ENCODE data around the gene ST6GALNAC2.
"Not testable (repeated sequence)": the region's sequence is repeated elsewhere in the genome, so short reads cannot be mapped to it uniquely, and the experiment has no call there.

Gene ST6GALNAC2

DNA sequence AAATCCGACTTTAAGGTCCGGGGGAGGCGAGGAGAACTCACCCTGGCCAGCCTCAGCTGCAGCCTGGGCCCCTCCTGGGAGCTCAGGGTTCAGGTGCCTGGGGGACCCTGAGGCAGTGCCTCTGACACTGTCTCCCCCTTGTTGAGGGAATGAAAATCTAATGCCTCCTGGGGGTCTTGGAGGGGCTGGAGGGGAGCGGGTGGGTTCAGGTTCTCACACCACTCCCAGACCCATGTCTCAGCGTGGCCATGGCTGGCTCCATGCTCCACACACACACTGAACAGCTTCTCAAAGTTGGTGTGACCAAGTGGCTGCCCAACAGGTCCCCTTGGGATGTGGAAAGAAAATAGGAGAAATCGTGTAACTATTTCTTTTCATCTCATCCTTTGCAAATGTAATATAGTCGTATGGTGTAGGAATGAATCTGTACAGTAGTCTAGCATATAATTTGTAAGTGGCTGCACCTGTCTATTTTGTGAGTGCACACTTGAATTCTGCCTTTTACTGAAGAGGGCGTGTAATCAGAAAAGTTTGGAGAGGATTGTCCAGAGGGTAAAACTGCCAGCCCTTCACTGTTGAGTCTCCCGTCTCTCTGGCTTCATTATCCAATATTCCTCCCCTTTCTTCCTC, 46.6 kb downstream of the ST6GALNAC2 start:
- no peak for DNase-seq

DNA sequence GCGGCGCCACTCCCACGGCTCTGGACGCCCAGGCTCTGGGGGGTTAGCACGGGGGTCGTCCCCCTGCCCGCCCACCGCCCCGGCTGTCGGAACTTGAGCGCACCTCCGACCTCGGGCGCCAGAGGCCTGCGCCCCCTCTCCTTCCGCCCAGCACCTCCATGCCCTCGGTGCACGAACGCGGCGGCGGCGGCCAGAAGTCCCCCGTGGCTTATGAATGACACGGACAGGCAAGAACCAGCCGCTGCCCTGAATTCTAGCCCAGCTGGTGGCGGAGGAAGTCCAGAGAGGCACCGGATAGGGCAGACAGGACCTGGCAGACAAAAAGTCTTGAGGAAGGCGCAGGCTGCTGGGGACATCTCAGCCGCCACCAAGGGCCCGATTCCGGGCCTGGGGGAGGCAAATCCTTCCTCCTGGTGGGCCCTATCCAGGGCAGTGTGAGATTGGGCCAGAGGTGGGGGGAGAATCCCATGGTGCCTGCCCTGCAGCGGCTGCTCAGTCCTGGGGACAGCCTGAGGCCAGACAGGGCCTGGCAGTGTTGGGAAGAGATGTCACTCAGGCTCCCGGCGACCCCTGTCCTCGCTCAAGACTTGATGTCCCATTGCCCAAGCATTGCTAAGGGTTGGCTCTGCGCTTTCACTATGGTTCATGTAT, 47.3 kb downstream of the ST6GALNAC2 start:
- no peak for DNase-seq

DNA sequence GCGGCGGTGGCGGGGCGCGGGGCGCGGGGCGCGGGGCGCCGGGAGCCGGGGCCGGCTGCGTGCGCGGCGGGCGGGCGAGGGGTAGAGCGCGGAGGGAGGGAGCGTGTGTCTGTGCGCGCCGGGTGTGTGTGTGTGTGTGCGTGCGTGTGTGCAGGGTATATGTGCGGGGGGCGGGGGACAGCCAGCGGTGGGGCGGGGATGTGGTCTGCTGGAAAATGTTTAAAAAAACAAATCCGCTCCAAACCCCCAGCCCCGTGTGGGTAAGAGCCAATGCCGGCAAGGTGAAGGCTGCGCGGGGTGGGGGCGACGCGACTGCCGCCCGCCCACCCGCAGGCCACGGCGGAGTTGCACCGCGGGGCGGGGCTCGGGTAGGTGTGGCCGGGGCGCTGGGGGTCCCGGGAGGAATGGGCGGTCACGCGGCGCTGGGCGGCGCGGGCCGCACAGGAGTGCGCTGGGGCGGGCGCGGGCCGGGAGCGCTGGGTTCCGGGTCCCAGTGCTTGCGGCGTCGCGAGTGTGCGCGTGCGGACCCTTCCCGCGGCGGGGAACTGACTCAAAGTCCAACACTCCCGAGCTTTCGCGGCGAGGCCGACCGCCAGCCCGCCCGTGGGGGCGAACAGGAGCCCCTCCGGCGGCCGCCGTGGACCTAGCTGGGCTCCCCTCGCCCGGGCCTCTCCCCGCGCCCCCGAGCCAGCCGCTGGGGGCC, 47.9 kb downstream of the ST6GALNAC2 start, which contains the start of gene CYGB:
TSS of gene CYGB (minus strand) at position 132 of the 703 bp plus-strand sequence. CDS start 167 bp downstream, outside the sequence.
- no peak for DNase-seq

DNA sequence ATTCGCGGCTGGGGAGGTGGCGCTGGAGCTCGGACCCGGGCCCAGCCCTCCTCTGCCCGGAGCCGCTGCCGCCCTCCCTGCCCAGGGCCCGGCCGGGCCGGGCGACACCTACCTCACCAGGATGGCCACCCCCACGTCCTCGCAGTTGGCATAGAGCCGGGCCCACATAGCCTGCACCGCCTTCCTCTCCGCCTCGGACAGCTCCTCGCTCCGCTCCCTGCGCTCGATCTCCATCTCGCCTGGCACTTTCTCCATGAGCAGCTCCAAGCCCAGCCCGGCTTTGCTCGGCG, 48.4 kb downstream of the ST6GALNAC2 start:
- no peak for DNase-seq

DNA sequence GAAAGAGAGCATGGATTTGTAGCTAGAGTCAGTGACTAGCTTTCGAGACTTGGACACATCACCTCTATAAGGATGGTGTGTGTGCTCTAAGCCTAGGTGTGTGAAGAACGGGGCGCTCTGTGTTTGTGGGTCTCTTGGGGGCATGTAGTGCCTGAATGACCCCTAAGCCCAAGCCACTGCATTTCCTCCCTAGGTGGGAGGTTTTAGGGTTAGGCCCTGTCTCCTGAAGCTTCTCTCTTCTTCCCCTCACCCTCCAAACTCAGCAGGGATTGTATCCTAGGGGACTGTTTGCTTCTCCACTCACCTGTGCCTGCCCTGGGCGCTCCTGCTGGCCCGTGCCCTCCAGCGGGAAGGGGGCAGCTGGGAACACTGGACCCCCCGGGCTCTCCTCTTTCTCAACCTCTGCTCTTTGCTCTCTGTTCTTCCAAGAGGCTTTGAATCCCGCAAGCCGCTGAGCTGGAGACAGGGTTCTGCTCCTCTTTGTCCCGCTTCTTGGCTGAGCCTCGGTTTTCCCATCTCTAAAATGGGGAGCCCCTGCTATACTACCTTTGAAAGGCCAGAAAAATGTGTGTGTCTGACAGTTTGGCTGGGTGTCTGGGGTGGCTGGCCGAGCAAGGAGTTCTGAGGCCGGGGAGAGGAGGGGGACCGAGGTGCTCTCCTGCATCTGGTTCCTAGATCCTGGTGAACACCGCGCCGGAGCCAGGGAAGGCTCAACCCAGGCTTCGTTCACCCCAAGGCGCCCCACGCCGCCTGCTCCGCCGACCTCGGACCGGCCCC, 49.0 kb downstream of the ST6GALNAC2 start:
- DNase-seq, result no peak

DNA sequence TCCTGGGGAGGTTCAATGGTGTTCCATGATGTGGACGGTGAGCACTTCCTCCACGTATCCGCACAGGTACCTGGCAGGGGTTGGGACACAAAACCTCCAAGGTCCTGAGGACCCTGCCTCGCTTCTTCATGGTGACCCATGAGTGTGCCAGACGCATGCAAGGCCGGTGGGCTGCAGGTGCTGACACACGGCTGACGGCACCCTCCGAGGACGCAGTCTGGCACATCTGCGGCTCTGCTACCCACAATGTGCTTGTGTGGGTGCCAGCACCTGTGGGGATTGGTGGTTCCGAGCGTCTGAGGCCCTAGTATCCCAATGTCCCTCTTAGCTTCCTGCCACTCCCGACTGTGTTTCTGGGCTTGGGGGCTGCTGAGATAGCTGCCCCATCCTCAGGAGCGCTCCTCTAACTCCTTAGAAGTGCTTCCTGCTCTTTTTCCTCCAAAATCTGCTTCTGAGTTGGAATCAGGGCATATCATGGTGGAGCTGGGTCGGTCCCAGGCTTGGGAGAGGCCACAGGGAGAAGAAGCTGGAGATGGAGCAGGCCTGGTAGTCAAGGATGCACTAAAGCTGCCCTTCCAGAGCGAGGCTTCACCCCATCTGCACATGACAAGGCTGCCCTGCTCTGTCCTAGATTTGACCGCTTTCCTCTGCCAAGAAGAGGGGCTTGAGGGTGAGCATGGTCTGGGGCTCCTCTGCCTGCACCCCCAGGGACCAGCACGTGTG, 49.7 kb downstream of the ST6GALNAC2 start:
- no peak for DNase-seq

DNA sequence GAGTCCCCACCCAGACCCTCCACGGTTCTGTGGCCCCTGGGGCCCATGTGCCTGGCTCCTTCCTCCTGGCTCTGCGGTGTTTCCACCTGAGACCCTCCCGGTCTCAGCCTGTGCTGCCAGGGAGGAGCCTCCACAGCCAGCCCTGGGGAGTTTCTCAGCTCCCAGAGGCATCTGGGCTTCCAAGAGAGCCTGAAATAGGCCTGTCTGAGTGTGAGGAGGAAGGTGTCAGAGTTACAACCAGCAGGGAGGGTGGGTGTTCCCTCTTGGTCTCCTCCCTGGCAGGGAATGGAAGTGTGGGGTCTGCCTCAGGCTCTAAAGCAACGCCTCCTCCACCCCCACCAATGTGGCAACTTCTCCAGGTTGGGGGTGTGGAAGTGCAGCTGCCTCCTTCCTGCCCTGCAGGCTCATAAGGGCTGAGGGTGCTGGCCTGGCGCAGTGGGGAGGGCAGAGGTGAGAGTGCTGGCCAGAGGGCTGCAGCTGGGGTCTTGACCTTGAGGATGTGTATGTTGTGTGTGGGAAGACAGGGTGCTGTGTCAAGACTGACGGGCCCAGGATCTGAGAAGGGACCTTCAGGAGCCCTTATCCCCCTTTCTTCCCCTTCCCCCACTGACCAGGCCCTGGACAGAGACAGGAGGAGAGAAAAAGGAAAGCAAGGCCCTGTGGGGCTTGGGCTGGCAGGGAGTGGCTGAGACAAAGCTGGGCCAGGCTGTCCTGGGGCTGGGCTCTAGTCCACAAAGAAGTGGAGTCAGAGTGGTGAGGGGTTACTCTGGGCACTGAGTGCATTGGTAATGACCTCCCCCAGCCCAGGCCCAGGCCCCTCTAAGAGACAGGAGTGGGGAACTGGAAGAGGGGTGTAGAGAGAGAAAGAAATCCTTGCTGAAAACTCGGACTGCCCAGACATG, 50.6 kb downstream of the ST6GALNAC2 start:
- no peak for DNase-seq

DNA sequence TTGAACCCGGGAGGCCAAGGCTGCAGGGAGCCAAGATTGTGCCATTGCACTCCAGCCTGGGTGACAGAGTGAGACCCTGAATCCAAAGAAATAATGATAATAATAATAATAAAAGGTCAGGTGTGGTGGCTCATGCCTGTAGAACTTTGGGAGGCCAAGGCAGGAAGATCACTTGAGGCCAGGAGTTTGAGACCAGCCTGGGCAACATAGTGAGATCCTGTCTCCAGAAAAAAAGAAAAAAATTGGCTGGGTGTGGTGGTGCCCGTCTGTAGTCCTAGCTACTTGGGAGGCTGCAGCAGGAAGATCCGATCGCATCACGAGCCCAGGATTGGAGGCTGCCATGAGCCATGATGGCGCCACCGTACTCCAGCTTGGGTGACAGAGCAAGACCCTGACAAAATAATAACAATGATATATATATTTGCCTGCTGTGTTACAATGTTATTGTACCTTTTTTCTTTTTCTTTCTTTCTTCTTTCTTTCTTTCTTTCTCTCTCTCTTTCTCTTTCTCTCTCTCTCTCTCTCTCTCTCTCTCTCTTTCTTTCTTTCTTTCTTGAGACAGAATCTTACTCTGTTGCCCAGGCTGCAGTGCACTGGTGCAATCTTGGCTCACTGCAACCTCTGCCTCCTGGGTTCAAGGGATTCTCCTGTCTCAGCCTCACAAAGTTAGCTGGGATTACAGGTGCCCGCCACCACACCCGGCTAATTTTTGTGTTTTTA, 51.9 kb downstream of the ST6GALNAC2 start:
- not testable (repeated sequence) for DNase-seq

DNA sequence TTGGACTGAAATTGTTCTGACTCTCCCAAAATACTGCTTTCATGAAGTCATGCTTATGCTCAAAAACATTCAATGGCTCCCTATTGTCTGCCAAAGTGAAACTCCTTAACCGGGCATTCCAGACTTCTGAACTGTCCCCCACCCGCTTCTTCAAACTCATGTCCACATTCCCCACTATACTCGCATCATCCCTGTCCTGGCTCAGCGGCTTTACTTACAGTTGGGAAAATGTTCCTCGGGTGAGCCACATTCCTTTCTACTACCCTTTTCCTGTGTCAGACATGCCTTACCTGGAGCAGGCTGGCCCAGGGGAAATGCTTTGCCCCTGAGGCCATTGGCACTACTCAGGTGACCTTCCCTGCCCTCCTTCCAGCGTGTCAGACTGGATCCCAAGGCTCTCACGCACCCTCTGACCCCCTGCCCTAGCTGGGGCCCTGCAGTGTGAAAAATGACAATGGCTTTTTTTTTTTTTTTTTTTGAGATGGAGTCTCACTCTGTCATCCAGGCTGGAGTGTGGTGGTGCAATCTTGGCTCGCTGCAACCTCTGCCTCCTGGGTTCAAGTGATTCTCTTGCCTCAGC, 53.5 kb downstream of the ST6GALNAC2 start:
- no peak for DNase-seq

DNA sequence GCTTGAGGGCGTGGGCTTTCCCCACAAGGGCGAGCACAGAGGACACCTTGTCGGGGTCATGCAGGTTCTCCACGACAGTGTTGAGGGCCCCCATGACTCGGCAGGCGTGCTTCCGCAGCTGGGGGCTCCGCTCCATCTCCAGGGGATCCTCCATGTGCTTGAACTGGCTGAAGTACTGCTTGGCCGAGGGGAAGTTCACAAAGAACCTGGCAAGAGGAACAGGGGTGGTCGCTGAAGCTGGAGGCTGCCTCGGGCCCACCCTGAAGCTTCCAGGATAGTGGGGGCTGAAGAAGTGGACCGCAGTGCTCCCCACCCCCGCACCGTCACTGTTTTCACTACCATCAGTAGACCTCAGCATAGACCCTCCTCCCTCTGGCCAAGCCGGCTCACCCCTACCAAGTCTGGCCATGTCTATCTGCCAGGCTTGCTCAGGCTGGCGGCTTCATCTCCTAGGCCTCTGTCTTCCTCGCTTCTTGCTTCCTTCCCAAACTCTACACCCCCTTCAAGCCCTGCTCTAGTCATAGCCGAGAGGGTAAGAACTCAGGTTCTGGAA, 54.1 kb downstream of the ST6GALNAC2 start:
- DNase-seq, result no peak

DNA sequence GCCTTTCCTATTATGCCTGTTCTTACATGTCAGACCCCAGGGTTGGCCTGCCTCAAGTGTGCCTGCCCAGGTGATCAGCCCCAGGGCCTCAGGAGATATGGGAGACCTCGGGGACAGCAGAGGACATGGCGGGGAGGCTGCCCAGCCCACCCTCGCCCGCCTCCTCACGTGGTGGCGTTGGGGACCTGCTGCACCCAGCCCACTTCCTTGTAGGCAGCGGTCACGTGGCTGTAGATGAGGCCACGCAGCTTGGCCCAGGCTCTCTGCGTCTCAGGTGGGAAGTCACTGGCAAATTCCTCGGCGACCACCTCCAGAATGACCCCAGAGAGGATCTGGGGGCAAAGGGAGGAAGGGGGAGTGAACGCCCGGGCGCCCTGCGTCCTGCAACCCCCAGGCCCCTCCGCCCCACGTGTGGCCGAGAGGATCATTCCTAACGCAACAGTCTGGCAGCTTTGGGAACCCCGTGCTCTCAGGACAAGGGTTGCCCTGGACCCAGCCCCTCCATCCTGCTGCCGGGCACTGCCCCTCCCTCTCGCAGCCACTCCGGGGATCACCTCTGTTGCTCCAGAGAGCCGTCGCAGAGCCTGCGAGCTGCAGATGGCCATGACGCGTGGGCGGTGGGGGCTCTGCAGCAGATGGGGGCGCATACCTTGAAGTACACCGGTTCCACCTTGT, 54.7 kb downstream of the ST6GALNAC2 start:
- DNase-seq, result no peak

DNA sequence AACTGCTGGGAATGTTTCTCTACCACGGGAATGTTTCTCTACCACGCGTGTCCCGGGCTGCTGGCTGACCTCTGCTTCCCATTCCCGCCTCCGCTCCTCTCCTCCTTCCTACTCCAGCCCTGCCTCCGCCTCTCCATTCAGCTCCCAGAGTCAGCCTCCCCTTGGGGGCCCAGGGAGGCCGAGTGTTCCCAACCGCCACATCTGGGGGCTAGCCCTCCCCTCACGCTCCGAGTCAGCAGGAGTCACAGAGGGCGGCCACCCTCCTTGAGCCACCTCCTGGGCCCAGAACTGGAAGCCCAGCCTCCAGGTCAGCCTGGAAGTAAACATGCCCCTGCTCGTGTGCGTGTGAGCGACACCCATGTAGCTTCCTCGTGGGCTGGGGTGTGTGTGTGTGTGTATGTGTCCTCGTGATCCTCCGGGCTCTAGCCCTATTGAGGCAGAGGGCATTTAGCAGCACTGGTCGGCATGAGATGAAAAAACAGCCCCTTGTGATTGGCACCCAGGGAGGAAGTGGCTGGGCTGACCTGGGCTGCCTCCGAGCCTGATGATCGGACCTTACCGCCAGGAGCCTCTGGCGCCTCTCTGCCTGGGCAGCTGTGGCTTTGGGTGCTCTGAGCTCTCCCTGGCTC, 55.5 kb downstream of the ST6GALNAC2 start:
- no peak for DNase-seq

DNA sequence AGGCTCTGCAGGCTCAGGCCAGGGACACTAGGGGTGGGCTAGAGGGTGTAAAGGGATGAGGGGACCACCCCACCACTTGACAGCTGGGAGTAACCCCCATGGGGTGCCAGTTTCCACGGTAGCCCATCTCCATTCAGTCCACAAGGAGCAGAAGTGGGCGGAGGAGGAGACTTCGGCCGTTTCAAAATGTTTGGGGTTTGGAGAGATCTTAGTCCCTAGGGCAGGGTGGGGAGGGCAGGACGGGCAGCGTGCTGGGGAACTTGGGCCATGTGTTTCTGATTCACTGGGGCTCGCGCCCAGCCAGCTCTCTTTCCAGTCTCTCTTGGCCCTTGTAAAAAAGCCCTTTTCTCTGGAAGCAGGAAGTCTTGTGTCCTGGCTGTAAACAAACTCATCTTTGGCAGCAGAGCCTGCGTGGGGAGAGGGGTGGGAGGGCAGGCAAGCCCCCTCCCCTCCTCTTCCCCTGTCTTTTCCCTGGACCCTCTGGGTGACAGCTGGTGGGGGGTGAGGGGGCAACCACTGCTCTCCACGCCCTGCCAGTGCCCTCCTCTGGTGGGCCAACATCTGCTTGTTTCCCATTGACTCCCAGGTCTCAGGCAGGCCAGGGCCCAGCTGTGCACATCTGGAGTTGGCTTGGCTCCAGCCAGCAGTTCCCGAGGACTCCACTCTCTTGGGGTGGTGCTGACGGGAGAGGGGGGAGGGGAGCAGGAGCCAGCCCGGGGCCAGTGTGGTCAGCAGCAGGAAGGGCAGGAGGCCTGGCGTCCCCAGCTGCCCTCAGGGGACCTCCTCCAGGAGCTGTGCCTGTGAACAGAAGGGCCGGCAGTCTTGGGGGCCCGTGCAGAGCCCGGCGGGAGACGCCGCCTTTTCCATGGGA, 56.2 kb downstream of the ST6GALNAC2 start:
- no peak for DNase-seq

DNA sequence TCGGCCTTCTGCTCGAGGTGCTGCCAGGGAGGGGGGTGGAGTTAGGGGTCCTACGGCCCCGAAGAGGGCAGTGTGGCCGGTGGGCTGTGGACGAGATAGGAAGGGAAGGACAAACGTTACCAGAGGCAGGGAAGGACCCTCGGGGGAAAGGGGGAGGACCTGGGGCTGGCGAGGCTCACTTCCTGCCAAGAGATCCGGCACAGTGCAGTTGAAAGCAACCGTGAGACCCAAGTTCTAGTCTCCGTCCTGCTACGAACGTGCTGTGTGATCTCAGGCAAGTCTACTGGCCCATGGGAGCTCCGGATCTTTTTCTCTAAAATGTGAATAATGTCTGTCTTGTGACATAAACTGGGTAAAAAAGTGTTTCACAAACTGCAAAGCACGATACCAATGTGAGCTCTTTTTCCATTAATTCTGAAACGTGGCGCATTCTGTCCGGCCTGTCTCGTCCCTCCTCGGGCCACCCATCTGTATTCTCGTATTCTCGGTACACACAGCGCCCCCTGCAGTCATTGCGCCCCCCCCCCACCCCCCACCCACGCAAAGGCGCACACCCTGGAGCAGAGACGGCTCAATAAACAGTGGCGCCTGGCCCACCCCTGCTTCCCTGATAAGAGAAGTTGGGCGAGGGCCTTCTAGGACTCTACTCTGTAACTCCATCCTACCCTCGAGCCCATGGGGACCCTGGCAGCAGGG, 57.0 kb downstream of the ST6GALNAC2 start:
- DNase-seq, result no peak

DNA sequence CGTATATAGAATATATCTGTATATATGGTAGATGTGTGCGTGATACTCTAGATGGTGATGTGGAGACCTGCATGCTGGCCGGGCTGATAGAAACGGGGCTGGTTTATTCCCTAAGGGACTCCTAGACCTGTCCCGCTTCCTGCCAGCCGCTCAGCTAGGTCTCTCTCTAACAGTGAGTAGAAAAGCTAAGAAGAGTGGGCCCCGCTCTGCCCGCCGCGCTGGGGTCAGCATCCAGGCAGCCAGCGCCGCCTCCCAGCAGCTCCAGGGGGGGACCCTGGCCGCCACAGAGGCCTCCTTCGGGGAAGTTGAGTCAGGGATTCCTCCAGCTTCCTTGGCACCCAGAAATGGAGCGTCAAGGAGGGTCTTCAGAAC, 57.5 kb downstream of the ST6GALNAC2 start:
- no peak for DNase-seq

DNA sequence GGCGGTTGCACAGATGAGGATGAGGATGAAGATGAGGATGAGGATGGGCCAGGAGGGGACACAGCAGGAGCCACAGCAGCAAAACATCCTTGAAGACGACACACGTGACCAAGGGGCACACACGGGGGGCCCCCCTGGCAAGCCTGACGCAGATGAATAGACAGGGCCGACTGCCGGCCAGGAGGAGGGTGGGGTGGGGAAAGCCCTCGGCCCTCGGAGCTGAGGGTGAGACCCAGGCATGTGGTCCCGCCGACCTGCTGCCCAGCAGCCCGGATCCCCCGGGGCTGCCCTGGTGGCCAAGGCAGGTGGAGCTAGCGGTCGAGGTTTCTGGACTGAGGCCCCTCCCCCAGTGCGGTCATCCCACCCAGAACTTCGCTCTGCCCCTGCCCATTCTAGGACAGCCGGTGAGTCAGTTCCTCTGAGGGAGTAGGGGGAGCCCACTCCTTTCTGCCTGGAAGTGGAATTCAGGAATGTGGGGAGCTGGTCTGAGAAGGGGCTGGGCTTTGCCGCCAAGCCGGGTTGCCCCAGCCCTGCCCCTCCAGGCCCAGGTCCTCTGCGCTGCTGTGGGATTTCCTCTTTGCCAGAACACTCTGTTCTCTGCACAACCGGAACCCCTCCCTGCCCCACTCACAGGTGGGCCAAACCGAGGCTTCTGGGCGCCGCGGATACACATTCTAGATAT, 58.1 kb downstream of the ST6GALNAC2 start:
- peak; percentile 77 for DNase-seq

DNA sequence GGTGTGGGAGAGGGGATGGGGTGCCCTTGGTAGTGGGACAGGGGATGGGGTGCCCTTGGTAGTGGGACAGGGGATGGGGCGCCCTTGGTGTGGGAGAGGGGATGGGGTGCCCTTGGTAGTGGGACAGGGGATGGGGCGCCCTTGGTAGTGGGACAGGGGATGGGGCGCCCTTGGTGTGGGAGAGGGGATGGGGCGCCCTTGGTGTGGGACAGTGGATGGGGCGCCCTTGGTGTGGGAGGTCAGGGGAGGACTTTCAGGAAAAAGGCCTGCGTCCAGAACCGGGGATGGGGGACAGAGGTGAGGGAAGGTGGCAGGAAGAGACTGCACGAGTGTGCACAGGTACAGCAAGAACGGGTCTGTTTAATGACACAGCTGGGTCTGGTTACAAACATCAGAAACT, 58.6 kb downstream of the ST6GALNAC2 start:
- not testable (repeated sequence) for DNase-seq
